ENCODE measurements around the gene KRT40.

- TF ChIP-seq POLR2A (IDR thresholded peaks at IDR 0.05; ENCODE audit: low read depth, low read length) (no peak), POLR2AphosphoS5 (IDR thresholded peaks at IDR 0.05; ENCODE audit: low read depth, low read length) (no peak), TAF1 (IDR thresholded peaks at IDR 0.05; ENCODE audit: borderline replicate concordance, low read depth, low read length) (no peak)
Measured at GRCh38 chr17:40937384-40937819, 46.7 kb downstream of the KRT40 start, which contains the start of gene KRT23.
